ENCODE measurements around the gene PCDHA1. TPM values are rescaled to one million over a fixed set of nuclear protein-coding genes. Genes with fewer than 3 reads are reported as not detected.

PCDHA1 gene
- polyA plus RNA-seq, 4 donors, result 0.03 to 0.06 TPM; not detected in 2

GRCh38 chr5:140978260-140978659, 192.3 kb downstream of the PCDHA1 start:
- no peak for DNase-seq (ENCODE audit: low read depth in 4 of 4, low spot score in 3 of 4)

- no peak for DNase-seq (ENCODE audit: low read depth in 4 of 4, low spot score in 3 of 4)
Observed at GRCh38 chr5:140978983-140979382, 193.0 kb downstream of the PCDHA1 start.

GRCh38 chr5:140982083-140982716, 196.3 kb downstream of the PCDHA1 start:
- DNase-seq (ENCODE audit: low read depth in 4 of 4, low spot score in 3 of 4), result no peak

GRCh38 chr5:140986117-140986521, 200.2 kb downstream of the PCDHA1 start:
- no peak for DNase-seq (ENCODE audit: low read depth in 4 of 4, low spot score in 3 of 4)

- no peak for DNase-seq (ENCODE audit: low read depth in 4 of 4, low spot score in 3 of 4)
Observed at GRCh38 chr5:140988100-140988499, 202.2 kb downstream of the PCDHA1 start.

- DNase-seq (ENCODE audit: low read depth in 4 of 4, low spot score in 3 of 4), result no peak
Observed at GRCh38 chr5:140988608-140989007, 202.7 kb downstream of the PCDHA1 start.

- no peak for DNase-seq (ENCODE audit: low read depth in 4 of 4, low spot score in 3 of 4)
Observed at GRCh38 chr5:140989254-140990020, 203.5 kb downstream of the PCDHA1 start.

- no peak for DNase-seq (ENCODE audit: low read depth in 4 of 4, low spot score in 3 of 4)
Observed at GRCh38 chr5:140992828-140993227, 206.9 kb downstream of the PCDHA1 start.

GRCh38 chr5:140996060-140996459, 210.1 kb downstream of the PCDHA1 start:
- DNase-seq (ENCODE audit: low read depth in 4 of 4, low spot score in 3 of 4), result no peak

GRCh38 chr5:140998921-140999410, 213.0 kb downstream of the PCDHA1 start:
- DNase-seq (ENCODE audit: low read depth in 4 of 4, low spot score in 3 of 4), result no peak

GRCh38 chr5:141001446-141001843, 215.5 kb downstream of the PCDHA1 start:
- no peak for DNase-seq (ENCODE audit: low read depth in 4 of 4, low spot score in 3 of 4)

- DNase-seq (ENCODE audit: low read depth in 4 of 4, low spot score in 3 of 4), result no peak
Observed at GRCh38 chr5:141001844-141002604, 216.1 kb downstream of the PCDHA1 start.

GRCh38 chr5:141002605-141002965, 216.6 kb downstream of the PCDHA1 start:
- DNase-seq (ENCODE audit: low read depth in 4 of 4, low spot score in 3 of 4), result no peak

GRCh38 chr5:141003031-141003430, 217.1 kb downstream of the PCDHA1 start:
- DNase-seq (ENCODE audit: low read depth in 4 of 4, low spot score in 3 of 4), result no peak

- no peak for DNase-seq (ENCODE audit: low read depth in 4 of 4, low spot score in 3 of 4)
Observed at GRCh38 chr5:141003791-141004611, 218.1 kb downstream of the PCDHA1 start.

- DNase-seq (ENCODE audit: low read depth in 4 of 4, low spot score in 3 of 4), result no peak
Observed at GRCh38 chr5:141007791-141008190, 221.9 kb downstream of the PCDHA1 start.

- DNase-seq (ENCODE audit: low read depth in 4 of 4, low spot score in 3 of 4), result no peak
Observed at GRCh38 chr5:141010047-141010793, 224.3 kb downstream of the PCDHA1 start.

GRCh38 chr5:141017943-141018342, 232.0 kb downstream of the PCDHA1 start:
- DNase-seq (ENCODE audit: low read depth in 4 of 4, low spot score in 3 of 4), result no peak

- no peak for DNase-seq (ENCODE audit: low read depth in 4 of 4, low spot score in 3 of 4)
Observed at GRCh38 chr5:141022384-141022783, 236.4 kb downstream of the PCDHA1 start.

- DNase-seq (ENCODE audit: low read depth in 4 of 4, low spot score in 3 of 4), result no peak
Observed at GRCh38 chr5:141031006-141031405, 245.1 kb downstream of the PCDHA1 start.

Data from left renal pelvis (tissue), 4 donors.